HepG2 (cell line): Measurements from ENCODE around the gene SUCLG2.

Experiments used
- FOXK1 ChIP-seq: sonication (generic); formaldehyde crosslinking; IDR thresholded peaks from 2 replicates; pipeline ENCODE4 v1.4.0; 2020; ENCODE audit warnings: low read depth, missing genetic modification reagents, borderline replicate concordance
- HMGXB3 ChIP-seq: sonication (generic); formaldehyde crosslinking; IDR thresholded peaks from 2 replicates; pipeline ENCODE4 v1.4.0; 2020; ENCODE audit warnings: missing genetic modification reagents, borderline replicate concordance
- KDM3A ChIP-seq: IDR thresholded peaks from 2 replicates; pipeline ENCODE4 v1.6.1; 2018; ENCODE audit warnings: low read depth, missing compliant biosample characterization
- KLF9 ChIP-seq: IDR thresholded peaks from 2 replicates; pipeline ENCODE4 v1.6.1; 2016; ENCODE audit warnings: low read depth
- SIN3B ChIP-seq: fragments of 150-350 bp; IDR thresholded peaks from 2 replicates; pipeline ENCODE4 v1.6.1; 2014; ENCODE audit warnings: low read length
- SMAD3 ChIP-seq: sonication (generic); formaldehyde crosslinking; IDR thresholded peaks from 2 replicates; pipeline ENCODE4 v1.4.0; 2020; ENCODE audit warnings: missing genetic modification reagents
- SMC3 ChIP-seq: IDR thresholded peaks from 2 replicates; pipeline ENCODE4 v1.6.1; 2011; ENCODE audit warnings: low read length, improper control_type of control experiment
- SPEN ChIP-seq: sonication (generic); formaldehyde crosslinking; IDR thresholded peaks from 2 replicates; pipeline ENCODE4 v1.5.1; 2020; ENCODE audit warnings: low read depth, mild to moderate bottlenecking, missing genetic modification reagents
- ZMAT3 ChIP-seq: sonication (generic); formaldehyde crosslinking; conservative IDR thresholded peaks from 2 replicates; pipeline ENCODE4 v1.7.0; 2021; ENCODE audit warnings: missing genetic modification reagents
- ZNF580 ChIP-seq: IDR thresholded peaks from 2 replicates; pipeline ENCODE4 v1.6.1; 2016; ENCODE audit warnings: low read depth, borderline replicate concordance
- ZNF614 ChIP-seq: IDR thresholded peaks from 2 replicates; pipeline ENCODE4 v1.6.1; 2018; ENCODE audit warnings: missing biosample characterization, missing genetic modification reagents, inconsistent platforms, borderline replicate concordance
- ZNF780A ChIP-seq: sonication (generic); formaldehyde crosslinking; IDR thresholded peaks from 2 replicates; pipeline ENCODE4 v1.8.0; 2022; ENCODE audit warnings: mild to moderate bottlenecking, missing genetic modification reagents, moderate library complexity
- ZNF879 ChIP-seq: sonication (generic); formaldehyde crosslinking; IDR thresholded peaks from 2 replicates; pipeline ENCODE4 v1.8.1; 2023; ENCODE audit warnings: missing genetic modification reagents
- TF ChIP-seq, protein P1 (sequence below), 2 experiments: IDR thresholded peaks; 2 replicates each; pipeline ENCODE4 v1.6.1; 2011 to 2012; ENCODE audit warnings: low read length in 2 of 2, borderline replicate concordance in 1 of 2, low read depth in 1 of 2, mild to moderate bottlenecking in 1 of 2, moderate library complexity in 1 of 2

GRCh38 chr3:67685499-67685898 lies 31.1 kb upstream of the SUCLG2 start:
- TF ChIP-seq ZMAT3 (CRISPR knock-in tag), result no peak
- no peak for TF ChIP-seq SIN3B
- no peak for TF ChIP-seq SMAD3
- TF ChIP-seq, protein P1, sequence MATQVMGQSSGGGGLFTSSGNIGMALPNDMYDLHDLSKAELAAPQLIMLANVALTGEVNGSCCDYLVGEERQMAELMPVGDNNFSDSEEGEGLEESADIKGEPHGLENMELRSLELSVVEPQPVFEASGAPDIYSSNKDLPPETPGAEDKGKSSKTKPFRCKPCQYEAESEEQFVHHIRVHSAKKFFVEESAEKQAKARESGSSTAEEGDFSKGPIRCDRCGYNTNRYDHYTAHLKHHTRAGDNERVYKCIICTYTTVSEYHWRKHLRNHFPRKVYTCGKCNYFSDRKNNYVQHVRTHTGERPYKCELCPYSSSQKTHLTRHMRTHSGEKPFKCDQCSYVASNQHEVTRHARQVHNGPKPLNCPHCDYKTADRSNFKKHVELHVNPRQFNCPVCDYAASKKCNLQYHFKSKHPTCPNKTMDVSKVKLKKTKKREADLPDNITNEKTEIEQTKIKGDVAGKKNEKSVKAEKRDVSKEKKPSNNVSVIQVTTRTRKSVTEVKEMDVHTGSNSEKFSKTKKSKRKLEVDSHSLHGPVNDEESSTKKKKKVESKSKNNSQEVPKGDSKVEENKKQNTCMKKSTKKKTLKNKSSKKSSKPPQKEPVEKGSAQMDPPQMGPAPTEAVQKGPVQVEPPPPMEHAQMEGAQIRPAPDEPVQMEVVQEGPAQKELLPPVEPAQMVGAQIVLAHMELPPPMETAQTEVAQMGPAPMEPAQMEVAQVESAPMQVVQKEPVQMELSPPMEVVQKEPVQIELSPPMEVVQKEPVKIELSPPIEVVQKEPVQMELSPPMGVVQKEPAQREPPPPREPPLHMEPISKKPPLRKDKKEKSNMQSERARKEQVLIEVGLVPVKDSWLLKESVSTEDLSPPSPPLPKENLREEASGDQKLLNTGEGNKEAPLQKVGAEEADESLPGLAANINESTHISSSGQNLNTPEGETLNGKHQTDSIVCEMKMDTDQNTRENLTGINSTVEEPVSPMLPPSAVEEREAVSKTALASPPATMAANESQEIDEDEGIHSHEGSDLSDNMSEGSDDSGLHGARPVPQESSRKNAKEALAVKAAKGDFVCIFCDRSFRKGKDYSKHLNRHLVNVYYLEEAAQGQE (IDR thresholded peaks at IDR 0.05; ENCODE audit: borderline replicate concordance in 1 of 2, low read depth in 1 of 2, low read length in 2 of 2), result no peak
- TF ChIP-seq HMGXB3 (CRISPR knock-in tag), result no peak
- TF ChIP-seq FOXK1 (CRISPR knock-in tag), result no peak
- TF ChIP-seq KDM3A (CRISPR knock-in tag), result no peak
- TF ChIP-seq SMC3, result no peak
- no peak for TF ChIP-seq ZNF614
- TF ChIP-seq ZNF780A (CRISPR knock-in tag), result no peak
- no peak for TF ChIP-seq SPEN (CRISPR knock-in tag)
- no peak for TF ChIP-seq KLF9 (CRISPR knock-in tag)
- no peak for TF ChIP-seq ZNF879 (CRISPR knock-in tag)
- no peak for TF ChIP-seq ZNF580 (CRISPR knock-in tag)
